Mesenchymal stem cell (in vitro differentiated cells and primary cell): Measurements from ENCODE around the gene PPP1R3G.
A peak's percentile ranks its signal among the peaks of the same experiment; 100 is the strongest.

ENCODE experiments used
- DNase-seq: peaks from one replicate; pipeline ENCODE4 v3.0.0-alpha.2; 2013
- H2AFZ ChIP-seq: one replicate; pipeline ENCODE4 v1.6.1; 2013; ENCODE audit warnings: low read depth, mild to moderate bottlenecking, control low read depth, inconsistent platforms, low read length, moderate library complexity
- H2AK5ac ChIP-seq: 2 replicates; pipeline ENCODE4 v1.6.1; 2013; ENCODE audit warnings: low read length, moderate library complexity, mild to moderate bottlenecking, inconsistent platforms; ENCODE audit not compliant: severe bottlenecking
- H2BK120ac ChIP-seq: one replicate; pipeline ENCODE4 v1.6.1; 2013; ENCODE audit warnings: low read depth, mild to moderate bottlenecking, inconsistent platforms, low read length, moderate library complexity
- H2BK12ac ChIP-seq, 2 experiments: one replicate each; pipeline ENCODE4 v1.6.1; 2013; ENCODE audit warnings: inconsistent platforms in 2 of 2, low read length in 2 of 2, mild to moderate bottlenecking in 2 of 2, moderate library complexity in 2 of 2, control low read depth in 1 of 2
- H2BK15ac ChIP-seq: one replicate; pipeline ENCODE4 v1.6.1; 2013; ENCODE audit warnings: mild to moderate bottlenecking, low read depth, inconsistent platforms; ENCODE audit not compliant: poor library complexity, severe bottlenecking
- H2BK5ac ChIP-seq: 2 replicates; pipeline ENCODE4 v1.6.1; 2013; ENCODE audit warnings: low read depth, mild to moderate bottlenecking, low read length, control low read depth, inconsistent platforms; ENCODE audit not compliant: poor library complexity, severe bottlenecking
- H3K14ac ChIP-seq, 2 experiments: one replicate each; pipeline ENCODE4 v1.6.1; 2013; ENCODE audit warnings: inconsistent platforms in 2 of 2, low read length in 2 of 2, control low read depth in 1 of 2, mild to moderate bottlenecking in 1 of 2, moderate library complexity in 1 of 2
- H3K18ac ChIP-seq, 2 experiments: one replicate each; pipeline ENCODE4 v1.6.1; 2013; ENCODE audit warnings: inconsistent platforms in 2 of 2, low read length in 2 of 2, control low read depth in 1 of 2, low read depth in 1 of 2, mild to moderate bottlenecking in 1 of 2
- H3K23ac ChIP-seq, 2 experiments: one replicate each; pipeline ENCODE4 v1.6.1; 2013; ENCODE audit warnings: inconsistent platforms in 2 of 2, low read length in 2 of 2, mild to moderate bottlenecking in 2 of 2, moderate library complexity in 2 of 2, control low read depth in 1 of 2
- H3K27ac ChIP-seq: 2 replicates; pipeline ENCODE4 v1.5.1; 2013; ENCODE audit warnings: mild to moderate bottlenecking, moderate library complexity, low read length, control low read depth, inconsistent platforms; ENCODE audit not compliant: poor library complexity, severe bottlenecking
- H3K27me3 ChIP-seq, 2 experiments: 2 replicates each; pipeline versions ENCODE4 v1.6.1 to v1.7.0; 2013; ENCODE audit warnings: low read length in 2 of 2, mild to moderate bottlenecking in 2 of 2, moderate library complexity in 2 of 2, control low read depth in 1 of 2, inconsistent platforms in 1 of 2; ENCODE audit not compliant: control insufficient read depth in 1 of 2, insufficient read depth in 1 of 2
- H3K36me3 ChIP-seq, 2 experiments: 2 replicates each; pipeline versions ENCODE4 v1.6.1 to v1.7.0; 2013; ENCODE audit warnings: low read length in 2 of 2, control low read depth in 1 of 2, inconsistent platforms in 1 of 2, low read depth in 1 of 2, mild to moderate bottlenecking in 1 of 2; ENCODE audit not compliant: insufficient read depth in 2 of 2, control insufficient read depth in 1 of 2
- H3K4ac ChIP-seq, 2 experiments: one replicate each; pipeline ENCODE4 v1.6.1; 2013; ENCODE audit warnings: inconsistent platforms in 2 of 2, low read length in 2 of 2, mild to moderate bottlenecking in 2 of 2, moderate library complexity in 2 of 2, control low read depth in 1 of 2, low read depth in 1 of 2
- H3K4me1 ChIP-seq: 2 replicates; pipeline ENCODE4 v1.6.1; 2013; ENCODE audit warnings: low read depth, low read length, control low read depth; ENCODE audit not compliant: control insufficient read depth, insufficient read depth
- H3K4me2 ChIP-seq: 2 replicates; pipeline ENCODE4 v1.6.1; 2013; ENCODE audit warnings: low read length, mild to moderate bottlenecking, inconsistent platforms; ENCODE audit not compliant: poor library complexity, severe bottlenecking
- H3K4me3 ChIP-seq, 2 experiments: 2 replicates each; pipeline versions ENCODE4 v1.5.1 to v1.7.0; 2013; ENCODE audit warnings: low read length in 2 of 2, mild to moderate bottlenecking in 2 of 2, control low read depth in 1 of 2, low read depth in 1 of 2; ENCODE audit not compliant: insufficient read depth in 1 of 2
- H3K79me1 ChIP-seq: replicated peaks from 2 replicates; pipeline ENCODE4 v1.6.1; 2013; ENCODE audit warnings: mild to moderate bottlenecking, control low read depth, low read length, inconsistent platforms; ENCODE audit not compliant: poor library complexity, severe bottlenecking
- H3K9ac ChIP-seq: 2 replicates; pipeline ENCODE4 v1.7.0; 2013; ENCODE audit warnings: mild to moderate bottlenecking, low read length, moderate library complexity
- H3K9me3 ChIP-seq: 2 replicates; pipeline ENCODE4 v1.7.0; 2013; ENCODE audit warnings: mild to moderate bottlenecking, low read length; ENCODE audit not compliant: control insufficient read depth
- H4K8ac ChIP-seq: one replicate; pipeline ENCODE4 v1.6.1; 2013; ENCODE audit warnings: inconsistent platforms, mild to moderate bottlenecking, low read length, moderate library complexity
- H4K91ac ChIP-seq: one replicate; pipeline ENCODE4 v1.6.1; 2013; ENCODE audit warnings: mild to moderate bottlenecking, low read length, inconsistent platforms
- WGBS: methylation state at CpG from one replicate; pipeline ENCODE4 v1.1.7; 2013; ENCODE audit warnings: mixed read lengths; 5-methylcytosine and 5-hydroxymethylcytosine counted together

The PPP1R3G gene

DNA sequence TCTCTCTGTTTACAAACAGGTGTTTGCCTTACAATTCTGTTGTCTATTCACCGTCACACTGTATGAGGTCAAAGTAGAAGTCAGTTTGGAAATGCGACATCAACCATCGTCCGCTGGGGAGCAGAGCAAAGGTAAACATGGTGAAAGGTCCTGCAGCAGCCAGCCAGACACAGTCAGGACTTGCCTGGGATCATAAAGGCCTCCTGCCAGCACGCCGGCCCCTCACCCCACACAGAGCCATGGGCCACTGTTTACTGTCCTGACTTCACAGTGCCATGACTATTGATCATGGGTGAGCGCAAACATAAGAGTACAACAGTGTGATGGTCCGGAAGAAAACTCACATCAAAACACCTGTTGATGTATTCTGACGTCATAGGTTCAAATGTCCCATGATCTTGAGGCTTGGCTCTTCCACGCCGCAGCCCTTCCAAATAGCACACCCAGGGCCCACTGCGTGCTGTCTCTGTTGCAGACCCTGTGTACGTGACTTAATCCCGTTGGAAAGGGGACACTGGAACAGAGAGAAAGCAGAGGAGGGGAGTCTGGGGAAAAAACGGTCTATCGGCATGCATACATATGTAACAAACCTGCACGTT, 16.9 kb upstream of the PPP1R3G start:
- Histone ChIP-seq H3K4me2 (no peak overlapping the region), H2BK15ac (no peak overlapping the region), H2AFZ (no peak overlapping the region), H3K36me3 (no peaks in the 10 kb centered on the region), H3K9ac (no peak overlapping the region), H2BK120ac (no peak overlapping the region), H3K4me3 (no peak overlapping the region), H3K4ac (no peak overlapping the region), H3K79me1 (no peaks in the 10 kb centered on the region), H3K9me3 (no peaks in the 10 kb centered on the region), H2BK5ac (no peak overlapping the region), H3K4me1 (peaks cover 7% of the 10 kb centered on the region), H3K18ac (no peak overlapping the region), H3K27ac (no peak overlapping the region), H4K8ac (no peak overlapping the region), H4K91ac (no peak overlapping the region), H2AK5ac (no peak overlapping the region), H2BK12ac (no peak overlapping the region), H3K14ac (no peak overlapping the region), H3K23ac (no peak overlapping the region), H3K27me3 (no peaks in the 10 kb centered on the region)
- WGBS, result 94% methylated on average over 14 of the region's 17 CpGs
- DNase-seq, result no peak

- no peak overlapping the region for H2BK15ac ChIP-seq
- no peaks in the 10 kb centered on the region for H3K27me3 ChIP-seq
- no peak for DNase-seq
- H2BK12ac ChIP-seq, result no peak overlapping the region
- no peak overlapping the region for H3K4me2 ChIP-seq
- no peak overlapping the region for H4K91ac ChIP-seq
- no peak overlapping the region for H2AFZ ChIP-seq
- no peak overlapping the region for H2BK5ac ChIP-seq
- H2AK5ac ChIP-seq, result no peak overlapping the region
- H3K18ac ChIP-seq, result no peak overlapping the region
- no peak overlapping the region for H3K23ac ChIP-seq
- H4K8ac ChIP-seq, result no peak overlapping the region
- H3K36me3 ChIP-seq, result no peaks in the 10 kb centered on the region
- H2BK120ac ChIP-seq, result no peak overlapping the region
- H3K27ac ChIP-seq, result no peak overlapping the region
- H3K14ac ChIP-seq, result no peak overlapping the region
- H3K79me1 ChIP-seq, result no peaks in the 10 kb centered on the region
- H3K4ac ChIP-seq, result no peak overlapping the region
- H3K9me3 ChIP-seq, result no peaks in the 10 kb centered on the region
- peaks cover 7% of the 10 kb centered on the region for H3K4me1 ChIP-seq
- WGBS, result 100% methylated on average over 1 of the region's 2 CpGs
- H3K4me3 ChIP-seq, result no peak overlapping the region
- H3K9ac ChIP-seq, result no peak overlapping the region
Measured at GRCh38 chr6:5071216-5071615, 13.9 kb upstream of the PPP1R3G start.

DNA sequence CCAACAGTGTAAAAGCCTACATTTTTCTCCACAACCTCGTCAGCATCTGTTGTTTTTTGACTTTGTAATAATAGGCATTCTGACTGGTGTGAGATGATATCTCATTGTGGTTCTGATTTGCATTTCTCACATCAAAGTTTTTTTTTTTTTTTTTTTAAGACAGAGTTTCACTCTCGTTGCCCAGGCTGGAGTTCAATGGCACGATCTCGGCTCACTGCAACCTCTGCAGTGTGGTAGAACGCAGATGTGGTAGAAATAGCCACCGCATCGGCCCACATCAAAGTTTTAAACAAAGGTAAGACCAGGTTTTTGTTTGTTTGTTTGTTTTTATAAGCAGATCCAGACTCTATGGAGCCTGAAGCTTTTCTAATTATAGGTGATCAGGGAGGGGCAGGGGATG, 12.7 kb upstream of the PPP1R3G start:
- Histone ChIP-seq H3K79me1 (no peaks in the 10 kb centered on the region), H2AFZ (no peak overlapping the region)

GRCh38 chr6:5073992-5074391, 11.1 kb upstream of the PPP1R3G start:
- WGBS, result 91% methylated on average over 3 of the region's 3 CpGs
- DNase-seq, result no peak
- Histone ChIP-seq H3K4me3 (no peak overlapping the region), H3K23ac (no peak overlapping the region), H3K4me2 (no peak overlapping the region), H3K18ac (no peak overlapping the region), H3K14ac (no peak overlapping the region), H3K9me3 (no peaks in the 10 kb centered on the region), H3K79me1 (no peaks in the 10 kb centered on the region), H2BK120ac (no peak overlapping the region), H2BK15ac (no peak overlapping the region), H3K9ac (no peak overlapping the region), H3K27me3 (no peaks in the 10 kb centered on the region), H2AFZ (no peak overlapping the region), H2BK12ac (no peak overlapping the region), H3K4ac (no peak overlapping the region), H3K27ac (no peak overlapping the region), H2BK5ac (no peak overlapping the region), H4K91ac (peak overlapping the region; percentile 18), H2AK5ac (peak overlapping the region; percentile 20), H3K36me3 (no peaks in the 10 kb centered on the region), H4K8ac (no peak overlapping the region), H3K4me1 (peaks cover 7% of the 10 kb centered on the region)

More for the DNA sequence above, 12.7 kb upstream of the PPP1R3G start:
- H3K4me1 ChIP-seq, result peaks cover 7% of the 10 kb centered on the region
- H2BK120ac ChIP-seq, result no peak overlapping the region
- H3K9me3 ChIP-seq, result no peaks in the 10 kb centered on the region
- no peak overlapping the region for H3K18ac ChIP-seq
- no peak overlapping the region for H2BK15ac ChIP-seq
- no peak overlapping the region for H3K9ac ChIP-seq
- WGBS, result 93% methylated on average over 6 of the region's 7 CpGs
- H3K4me2 ChIP-seq, result no peak overlapping the region
- H3K23ac ChIP-seq, result no peak overlapping the region
- no peak overlapping the region for H4K91ac ChIP-seq
- H3K27me3 ChIP-seq, result no peaks in the 10 kb centered on the region
- H3K14ac ChIP-seq, result no peak overlapping the region
- no peak overlapping the region for H3K27ac ChIP-seq
- no peaks in the 10 kb centered on the region for H3K36me3 ChIP-seq
- no peak overlapping the region for H2BK12ac ChIP-seq
- H2AK5ac ChIP-seq, result no peak overlapping the region
- no peak overlapping the region for H3K4ac ChIP-seq
- H3K4me3 ChIP-seq, result no peak overlapping the region
- no peak overlapping the region for H2BK5ac ChIP-seq
- no peak overlapping the region for H4K8ac ChIP-seq
- DNase-seq, result no peak
